HG02938 (cell line): ENCODE measurements around the gene QTRT2.
A peak's percentile ranks its signal among the peaks of the same experiment; 100 is the strongest.

Experiments
- ATAC-seq: cut with Tn5 transposase; IDR thresholded peaks from one replicate; pipeline ENCODE4 v1.9.1; 2021; ENCODE audit warnings: mild to moderate bottlenecking, moderate library complexity; ENCODE audit not compliant: unreplicated experiment

Gene QTRT2

DNA sequence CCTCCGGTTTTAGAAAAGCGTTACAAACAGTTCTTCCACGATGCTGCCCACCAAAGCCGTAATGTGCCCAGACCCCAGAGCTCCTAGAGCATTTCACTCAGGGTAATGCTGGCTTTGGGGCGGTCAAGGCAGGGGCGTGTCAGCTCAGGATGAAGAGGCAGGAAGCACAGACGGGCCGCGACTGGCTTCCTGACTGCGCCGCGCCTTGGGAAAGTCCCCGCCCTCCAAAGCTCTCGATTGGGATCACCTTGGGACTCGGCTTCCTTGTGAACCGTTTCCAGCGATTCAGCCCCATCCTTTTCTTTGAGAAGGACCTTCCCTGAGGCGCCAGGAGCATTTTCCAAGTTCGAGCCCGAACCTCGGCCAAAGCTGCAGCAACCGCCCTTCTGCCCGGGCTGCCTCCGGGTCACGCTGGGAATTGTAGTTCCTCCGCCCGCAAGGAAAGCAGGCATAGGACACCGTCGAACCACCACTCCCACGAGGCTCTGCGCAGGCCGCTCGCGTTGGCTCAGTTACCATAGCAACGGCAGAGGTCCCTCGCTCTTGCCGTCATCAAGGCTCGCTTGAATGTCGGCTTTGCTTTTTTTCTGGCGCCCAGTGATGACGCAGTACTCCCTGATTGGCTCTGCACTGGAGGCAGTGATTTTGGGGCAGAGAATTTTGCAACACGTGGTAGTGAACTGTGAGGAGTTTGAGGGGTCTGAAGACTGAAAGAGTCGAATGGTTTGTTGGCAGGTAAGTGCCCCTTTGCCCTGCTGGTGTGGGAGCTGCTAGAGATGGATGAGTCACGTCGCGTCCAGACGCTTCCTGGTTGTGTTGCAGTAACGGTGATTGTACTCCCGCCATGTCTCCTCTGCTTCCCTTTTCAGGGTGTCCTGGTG lies at the start of gene QTRT2, which contains the start of gene CCDC191:
Gene QTRT2, plus strand, starts transcription at position 608 of the 881 bp plus-strand sequence. CDS start 8,521 bp downstream, outside the sequence.
Gene CCDC191, minus strand, starts transcription at position 397 of the 881 bp plus-strand sequence. Its CDS starts 60 bp downstream, at position 337.
- ATAC-seq = peak; percentile 98

DNA sequence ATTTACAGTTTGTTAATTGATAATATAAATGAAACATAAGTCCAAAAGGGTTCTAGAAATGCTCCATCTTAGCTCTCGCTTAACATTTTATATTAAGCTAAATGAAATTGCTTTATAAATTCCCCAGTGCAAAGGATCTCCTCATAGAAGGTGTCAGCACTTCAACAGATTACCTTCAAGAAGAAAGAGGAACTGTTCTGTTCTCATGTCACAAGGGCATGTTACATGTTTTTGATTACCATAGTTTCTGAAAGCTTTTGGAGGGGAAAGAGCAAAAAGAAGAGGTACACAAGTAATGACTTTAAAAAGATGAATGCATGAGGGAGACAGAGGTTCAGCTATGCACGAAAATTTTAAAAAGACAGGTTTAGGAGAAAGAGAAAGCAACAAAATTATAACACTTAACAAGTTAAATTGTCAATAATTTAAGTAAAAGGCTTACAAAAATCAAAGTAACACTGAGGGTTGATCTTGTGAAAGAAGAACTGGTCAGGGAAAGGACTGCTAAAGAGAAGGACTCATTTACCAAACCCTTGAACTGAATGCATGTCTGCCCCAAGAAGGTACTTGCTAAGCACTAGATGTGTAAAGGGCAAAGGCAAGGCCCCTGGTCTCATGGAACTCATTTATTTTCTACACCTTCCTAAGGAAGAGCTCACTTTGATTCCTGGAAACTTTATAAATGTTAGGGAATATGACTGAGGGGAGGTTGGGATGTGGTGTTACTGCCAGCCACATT lies 45.3 kb upstream of the QTRT2 start:
- ATAC-seq = peak; percentile 88

DNA sequence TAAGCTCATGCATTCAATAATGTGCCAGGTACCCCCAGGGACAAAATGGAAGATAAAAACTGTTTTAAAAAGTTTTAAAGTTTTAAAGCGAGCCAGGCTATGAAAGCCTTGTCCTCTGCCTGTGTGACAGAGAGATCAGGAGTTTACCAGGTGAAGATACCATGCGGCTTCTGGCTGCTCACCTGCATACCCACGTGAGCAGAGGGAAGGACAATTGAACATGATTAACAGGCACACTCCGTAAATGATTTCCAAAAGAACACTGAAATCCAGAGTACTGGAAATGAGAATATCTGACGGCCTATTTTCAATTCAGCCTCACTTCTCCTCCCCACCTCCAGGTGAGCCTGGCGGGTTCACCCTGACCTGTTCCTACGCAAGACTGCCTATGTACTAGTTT lies 42.3 kb upstream of the QTRT2 start:
- ATAC-seq = no peak

DNA sequence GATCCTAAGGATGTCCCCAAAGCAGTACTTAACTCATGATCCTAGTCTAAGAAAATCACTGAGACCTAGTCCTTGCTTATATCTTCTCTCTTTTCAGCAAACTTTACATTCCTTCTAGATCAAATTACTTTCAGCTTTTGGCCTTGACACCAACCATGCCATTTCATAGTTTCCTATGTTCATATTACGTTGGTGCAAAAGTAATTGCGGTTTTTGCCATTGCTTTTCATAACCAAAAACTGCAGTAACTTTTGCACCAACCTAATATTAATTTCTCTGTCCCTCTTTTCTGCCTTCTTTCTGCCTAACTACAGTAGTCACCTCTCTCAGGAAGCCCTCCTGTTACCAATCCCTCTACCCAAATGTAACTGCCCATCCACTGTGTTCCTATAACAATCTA lies 37.1 kb upstream of the QTRT2 start:
- ATAC-seq = no peak

DNA sequence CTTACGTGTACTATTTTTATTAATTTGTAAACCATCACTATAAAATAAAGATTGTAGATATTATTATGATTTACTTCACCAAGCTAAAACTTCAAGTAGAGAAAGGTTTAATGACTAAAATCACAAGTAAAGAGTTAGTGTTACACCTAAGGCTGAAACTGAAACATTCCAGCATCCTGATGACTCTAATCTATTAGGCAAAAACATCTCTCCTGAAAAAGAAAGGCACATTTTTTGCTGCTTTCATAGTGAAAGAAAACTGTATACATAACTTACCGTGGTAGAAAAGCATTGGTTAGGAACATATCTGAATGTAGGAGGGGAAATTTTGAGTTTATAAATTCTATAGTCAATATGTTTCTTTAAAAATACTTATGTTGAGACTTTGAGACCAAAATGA lies 35.6 kb upstream of the QTRT2 start:
- ATAC-seq = no peak

DNA sequence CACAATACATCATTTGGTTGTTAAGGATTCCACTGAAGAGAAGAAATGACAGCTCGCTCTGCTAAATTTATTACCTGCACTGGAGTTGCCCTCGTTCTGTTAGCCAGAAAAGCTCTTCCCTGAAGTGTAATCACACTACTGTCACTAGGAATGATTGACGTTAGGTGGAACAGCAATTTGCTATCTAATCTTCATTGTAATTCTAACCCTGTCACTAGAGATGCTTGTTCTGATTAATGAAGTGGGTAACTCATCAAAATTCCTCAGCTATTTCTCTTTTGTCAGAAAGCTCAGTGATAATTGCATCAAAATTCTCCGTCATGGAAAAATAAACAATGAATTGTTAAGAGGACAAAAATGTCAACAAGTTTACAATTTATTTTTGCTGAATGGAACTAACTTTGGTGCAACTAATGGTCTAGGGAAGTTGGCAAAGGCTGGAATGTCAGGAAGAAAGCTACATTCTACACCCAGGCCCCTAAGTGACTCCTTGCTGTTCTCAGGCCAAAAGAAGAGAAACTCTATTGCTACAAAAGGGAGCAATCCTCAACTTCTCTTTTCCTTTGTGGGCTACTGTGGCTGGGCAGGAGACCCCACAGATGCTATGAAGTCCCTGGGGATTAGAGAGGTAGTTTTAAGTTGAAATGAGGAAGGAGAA lies 34.3 kb upstream of the QTRT2 start:
- ATAC-seq = no peak

DNA sequence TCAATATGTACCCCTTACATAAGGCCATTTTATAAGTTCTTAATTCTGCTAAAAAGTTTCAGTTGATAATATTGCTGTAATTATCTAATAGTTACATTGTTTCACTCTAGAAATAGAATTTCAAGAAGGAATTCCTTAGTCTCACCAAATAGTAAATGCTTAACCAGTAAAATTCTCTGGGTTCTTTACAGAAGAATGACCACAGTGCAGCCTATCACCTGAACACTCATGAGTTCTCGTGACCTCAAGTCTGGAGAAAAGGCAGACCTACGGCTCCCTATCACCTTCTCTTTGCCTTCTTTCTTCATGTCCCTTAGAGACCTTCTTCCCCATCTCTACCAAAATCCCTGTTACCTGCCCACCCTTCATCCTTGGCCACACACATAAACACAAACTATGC lies 31.1 kb upstream of the QTRT2 start:
- no peak for ATAC-seq

DNA sequence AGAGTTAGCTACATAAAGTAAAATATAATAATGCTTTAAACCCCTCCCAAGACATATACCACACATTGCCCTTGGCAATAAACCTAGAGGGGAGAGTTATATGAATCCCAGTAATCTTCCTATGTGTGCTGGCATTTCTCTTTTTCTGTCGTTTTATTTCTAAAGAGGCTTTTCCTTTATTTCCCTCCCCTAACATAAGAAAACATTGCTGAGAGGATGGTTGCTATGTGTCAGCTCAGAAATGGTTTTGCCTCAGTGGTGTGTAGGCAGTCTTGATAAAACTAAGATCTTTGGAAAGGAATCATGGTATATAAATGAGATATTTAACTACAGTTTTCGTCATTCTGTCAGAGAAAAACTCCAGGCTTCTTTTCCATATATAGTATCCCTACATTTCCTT lies 30.2 kb upstream of the QTRT2 start:
- ATAC-seq = no peak

DNA sequence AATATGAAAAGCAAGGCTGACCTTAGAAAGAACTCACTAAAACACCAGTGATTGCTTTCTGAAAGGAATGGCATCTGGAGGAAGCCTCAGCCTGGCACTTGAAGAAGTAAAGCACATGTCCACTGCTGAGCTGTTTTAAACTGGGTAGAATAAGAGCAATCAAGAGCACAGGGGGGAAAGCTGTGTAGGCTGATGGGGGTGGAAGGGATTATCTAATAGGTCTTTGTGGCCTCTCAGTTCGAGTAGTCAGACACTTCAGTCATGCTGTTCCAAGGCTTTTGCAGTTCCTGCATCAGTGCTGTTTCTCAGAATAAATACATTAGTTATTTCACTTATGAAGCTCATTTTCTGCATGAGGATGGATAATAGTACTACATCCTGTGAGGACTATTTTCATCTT lies 22.8 kb upstream of the QTRT2 start:
- no peak for ATAC-seq

DNA sequence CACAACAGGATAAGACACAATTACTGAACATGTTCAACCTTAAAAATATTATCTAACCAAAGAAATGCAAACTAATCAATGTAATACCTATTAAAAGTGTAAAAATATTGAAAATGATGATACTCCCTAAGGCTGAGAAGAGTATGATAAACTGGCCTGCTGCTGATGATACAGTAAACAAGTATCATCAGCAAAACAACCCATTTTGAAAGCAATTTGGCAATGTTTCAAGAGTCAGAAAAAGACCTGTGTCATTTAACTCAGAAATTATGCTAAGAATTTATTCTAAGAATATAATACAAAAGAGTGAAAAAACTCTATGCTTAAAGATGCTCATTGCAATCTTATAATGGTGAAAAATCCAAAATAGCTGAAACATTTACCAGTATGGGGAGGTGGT lies 22.3 kb upstream of the QTRT2 start:
- no peak for ATAC-seq

DNA sequence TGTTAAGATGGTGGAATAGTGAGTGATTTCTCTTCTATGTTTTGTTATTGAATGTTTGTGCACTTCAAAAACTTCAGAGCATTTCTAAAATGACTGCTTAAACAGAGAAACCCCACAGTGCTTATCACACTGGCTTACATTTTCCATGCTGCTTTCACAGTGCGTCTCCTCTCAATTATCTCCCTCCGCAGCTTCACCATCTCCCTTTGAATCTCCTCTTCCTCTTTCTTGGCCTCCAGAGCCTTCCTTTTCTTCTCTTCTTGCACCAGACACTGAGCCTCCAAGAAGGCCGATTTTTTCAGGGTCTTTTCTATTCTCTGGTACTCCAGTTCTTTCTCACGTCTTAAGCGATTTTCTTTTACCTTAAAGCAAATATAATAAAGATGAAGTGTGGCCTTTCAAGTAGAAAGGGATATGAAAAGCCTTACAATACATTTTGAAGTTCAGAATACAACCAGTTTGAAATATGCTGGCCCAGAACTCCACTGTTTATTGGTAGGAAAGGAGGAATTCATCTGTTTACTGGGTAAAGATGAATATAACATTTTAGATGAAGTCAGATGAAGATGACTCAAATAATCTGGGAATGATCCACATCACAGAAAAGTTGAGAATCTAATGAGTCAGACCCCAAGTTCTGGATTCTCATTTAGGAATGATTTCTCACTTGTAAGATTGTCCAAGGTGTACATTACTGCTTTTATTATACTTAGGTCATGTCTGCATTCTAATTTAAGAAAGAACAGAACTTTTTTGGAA lies 21.6 kb upstream of the QTRT2 start:
- ATAC-seq = no peak

DNA sequence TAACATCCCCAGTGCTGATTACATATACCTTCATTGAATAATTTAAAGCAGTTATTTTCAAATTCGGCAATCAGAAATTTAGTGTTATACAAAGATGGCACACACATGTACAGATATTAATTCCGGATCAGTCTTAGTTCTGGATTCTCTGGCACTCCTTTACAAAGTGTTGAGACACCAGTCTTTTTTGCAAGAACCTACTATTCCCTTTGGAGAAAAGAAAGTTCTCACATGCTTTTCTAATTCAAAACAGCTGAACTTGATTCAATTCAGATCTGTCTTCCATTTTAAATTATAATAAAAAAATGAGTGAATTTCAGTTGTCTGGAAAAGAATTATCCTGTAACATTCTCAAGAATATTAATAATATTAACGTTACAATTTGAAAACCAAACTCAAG lies 20.6 kb upstream of the QTRT2 start:
- no peak for ATAC-seq

DNA sequence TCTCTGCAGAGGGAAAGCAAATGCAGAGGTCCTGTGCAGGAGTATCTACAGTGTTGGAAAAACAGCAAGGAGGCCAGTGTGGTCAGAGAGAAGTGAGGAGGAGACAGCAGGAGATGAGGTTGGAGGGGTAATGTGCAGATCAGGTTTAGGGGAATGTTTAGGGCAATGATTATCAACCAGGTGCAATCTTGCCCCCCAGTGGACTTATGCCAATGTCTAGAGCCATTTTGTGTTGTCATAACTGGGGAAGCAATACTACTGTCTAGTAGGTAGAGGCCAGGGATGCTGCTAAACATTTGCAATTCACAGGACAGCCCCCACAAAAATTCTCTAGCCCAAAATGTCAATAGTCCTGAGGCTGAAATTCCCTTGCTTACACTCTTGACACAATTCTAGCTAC lies 13.3 kb upstream of the QTRT2 start:
- ATAC-seq = no peak

DNA sequence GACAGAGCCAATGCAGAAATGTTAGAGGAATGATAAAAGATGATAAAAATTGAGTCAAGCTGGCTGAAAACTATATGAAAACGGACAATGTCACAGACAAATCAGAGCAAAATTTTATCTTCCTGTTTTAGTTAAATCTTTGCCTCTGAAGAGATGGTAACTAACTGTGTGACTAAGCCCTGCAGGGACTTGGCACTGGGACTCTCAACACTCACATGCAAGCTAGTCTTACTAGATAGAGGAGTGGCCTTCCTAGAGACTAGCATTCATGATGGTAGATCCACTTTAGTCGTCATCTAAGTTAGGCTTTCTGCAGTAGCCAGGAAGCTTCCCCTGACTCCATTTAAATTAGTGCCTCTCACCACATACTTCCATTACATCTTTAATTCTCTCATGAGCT lies 4.3 kb upstream of the QTRT2 start:
- ATAC-seq = no peak

DNA sequence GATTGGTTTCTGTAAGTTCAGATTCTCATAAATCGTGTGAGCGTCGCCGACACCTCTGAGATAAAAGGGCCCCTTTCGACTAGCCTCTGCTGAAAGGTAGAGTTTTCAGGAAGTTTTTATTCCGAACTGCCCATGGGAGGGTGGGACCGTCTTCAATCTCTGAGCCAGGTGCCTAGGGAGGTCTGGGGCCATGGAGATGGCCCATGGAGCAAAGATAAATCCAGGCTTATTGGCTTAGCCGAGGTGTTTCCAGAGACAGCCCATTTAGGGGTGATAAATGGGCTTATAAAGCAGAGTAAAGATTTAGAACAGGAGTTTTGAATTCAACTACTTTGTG lies 442 bp downstream of the QTRT2 start:
- ATAC-seq = peak; percentile 2

DNA sequence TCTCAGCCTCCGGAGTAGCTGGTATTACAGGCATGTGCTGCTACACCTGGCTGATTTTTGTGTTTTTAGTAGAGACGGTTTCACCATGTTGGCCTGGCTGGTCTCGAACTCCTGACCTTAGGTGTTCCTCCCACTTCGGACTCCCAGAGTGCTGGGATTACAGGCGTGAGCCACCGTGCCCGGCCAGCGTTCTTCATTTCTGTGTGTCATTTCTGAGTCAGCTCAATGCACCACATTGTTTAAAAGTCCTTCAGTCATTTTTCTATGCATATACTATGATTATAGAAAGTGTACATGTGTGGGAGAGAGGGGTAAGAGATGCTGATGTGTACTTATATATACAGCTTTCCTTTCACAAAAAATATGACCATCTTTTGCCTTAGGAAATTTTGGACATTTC lies 2.1 kb downstream of the QTRT2 start:
- no peak for ATAC-seq

DNA sequence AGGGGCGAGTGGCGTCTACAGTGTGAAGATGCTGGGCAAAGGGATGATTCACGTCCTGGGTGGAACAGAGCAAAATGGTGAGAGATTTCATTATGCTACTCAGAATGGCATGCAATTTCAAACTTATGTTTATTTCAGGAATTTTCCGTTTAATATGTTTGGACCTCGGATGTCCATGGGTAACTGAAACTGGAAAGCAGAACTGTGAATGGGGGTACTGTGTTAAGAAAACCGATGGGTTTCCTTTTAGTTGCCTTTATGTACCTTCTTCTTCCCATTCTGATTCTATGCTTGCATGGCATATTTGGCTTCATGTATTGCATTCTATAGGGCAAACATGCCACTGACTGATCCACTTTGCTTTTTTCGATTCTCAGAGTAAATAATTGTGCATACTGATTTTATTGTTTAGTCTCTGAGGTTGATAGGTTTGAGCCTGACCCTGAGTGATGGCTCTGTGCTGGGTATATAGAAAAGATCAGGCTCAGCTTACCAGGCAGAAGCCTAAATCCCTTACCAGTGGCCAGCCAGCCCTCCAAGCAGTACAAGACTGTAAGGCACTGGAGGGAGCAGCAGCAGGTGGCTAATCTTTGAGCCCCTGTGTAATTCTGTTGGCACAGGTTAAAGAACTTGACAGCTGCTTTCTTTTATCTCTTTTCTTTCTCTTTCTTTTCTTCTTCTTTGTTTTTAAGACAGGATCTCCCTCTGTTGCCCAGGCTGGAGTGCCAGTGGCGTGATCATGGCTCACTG lies 4.5 kb downstream of the QTRT2 start:
- no peak for ATAC-seq

DNA sequence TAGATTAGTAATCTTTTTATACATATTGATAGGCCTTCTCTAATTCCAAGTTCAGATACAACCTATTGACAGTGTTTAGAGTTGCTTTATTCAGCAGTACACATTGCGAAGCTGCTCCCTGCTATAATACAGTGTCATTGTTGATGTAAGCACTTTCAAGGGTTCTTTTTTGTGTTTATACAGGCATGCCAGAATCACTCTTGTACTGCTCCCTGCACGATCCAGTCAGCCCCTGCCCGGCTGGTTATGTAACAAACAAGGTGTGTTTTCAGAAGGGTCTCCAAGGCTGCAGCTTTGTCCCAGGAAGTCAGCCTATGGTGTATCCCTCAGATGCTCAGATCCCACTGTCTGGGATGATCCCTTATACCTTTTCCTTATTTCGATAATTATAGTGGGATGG lies 11.3 kb downstream of the QTRT2 start:
- ATAC-seq = no peak

DNA sequence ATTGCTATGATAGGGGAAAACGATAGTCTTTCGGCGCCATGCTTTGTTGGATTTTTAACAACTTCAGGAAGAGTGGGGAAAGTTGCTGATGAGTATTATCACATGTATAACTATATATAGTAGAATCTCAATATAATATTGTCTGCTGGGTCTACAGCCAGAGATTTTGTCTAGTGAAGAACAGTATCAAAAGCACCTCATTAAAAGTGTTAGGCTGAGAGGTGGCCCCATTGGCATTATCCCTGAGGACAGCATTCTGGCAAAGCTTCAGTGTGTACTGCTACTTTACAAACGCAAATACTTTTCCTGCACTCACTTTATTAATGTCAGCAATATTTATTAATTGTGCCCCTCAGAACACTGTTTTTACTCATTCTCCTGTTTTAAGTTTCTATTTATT lies 11.8 kb downstream of the QTRT2 start:
- ATAC-seq = no peak

DNA sequence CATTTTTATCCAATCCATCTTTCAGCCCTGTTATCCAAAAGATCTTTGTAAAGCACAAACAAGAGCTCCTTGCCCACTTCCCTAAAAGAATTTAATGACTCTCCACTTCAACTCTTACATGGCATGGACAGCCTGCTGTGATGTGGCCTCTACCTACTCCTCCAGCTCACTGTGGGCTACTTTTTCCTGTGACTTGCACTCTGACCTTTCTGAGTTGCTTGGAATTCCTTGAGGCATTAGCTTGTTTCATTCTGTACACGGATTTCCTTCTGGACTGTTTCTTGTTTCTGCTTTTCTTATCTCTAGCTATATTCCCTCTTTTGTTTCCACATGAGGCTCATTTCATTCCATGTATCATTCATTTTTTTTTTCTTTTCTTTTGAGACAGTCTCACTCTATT lies 15.2 kb downstream of the QTRT2 start:
- ATAC-seq = no peak
